ENCODE data around the gene KIAA1549.
A peak's percentile ranks its signal among the peaks of the same experiment; 100 is the strongest.
"Not testable (repeated sequence)": the region's sequence is repeated elsewhere in the genome, so short reads cannot be mapped to it uniquely, and the experiment has no call there.

Gene KIAA1549

DNA sequence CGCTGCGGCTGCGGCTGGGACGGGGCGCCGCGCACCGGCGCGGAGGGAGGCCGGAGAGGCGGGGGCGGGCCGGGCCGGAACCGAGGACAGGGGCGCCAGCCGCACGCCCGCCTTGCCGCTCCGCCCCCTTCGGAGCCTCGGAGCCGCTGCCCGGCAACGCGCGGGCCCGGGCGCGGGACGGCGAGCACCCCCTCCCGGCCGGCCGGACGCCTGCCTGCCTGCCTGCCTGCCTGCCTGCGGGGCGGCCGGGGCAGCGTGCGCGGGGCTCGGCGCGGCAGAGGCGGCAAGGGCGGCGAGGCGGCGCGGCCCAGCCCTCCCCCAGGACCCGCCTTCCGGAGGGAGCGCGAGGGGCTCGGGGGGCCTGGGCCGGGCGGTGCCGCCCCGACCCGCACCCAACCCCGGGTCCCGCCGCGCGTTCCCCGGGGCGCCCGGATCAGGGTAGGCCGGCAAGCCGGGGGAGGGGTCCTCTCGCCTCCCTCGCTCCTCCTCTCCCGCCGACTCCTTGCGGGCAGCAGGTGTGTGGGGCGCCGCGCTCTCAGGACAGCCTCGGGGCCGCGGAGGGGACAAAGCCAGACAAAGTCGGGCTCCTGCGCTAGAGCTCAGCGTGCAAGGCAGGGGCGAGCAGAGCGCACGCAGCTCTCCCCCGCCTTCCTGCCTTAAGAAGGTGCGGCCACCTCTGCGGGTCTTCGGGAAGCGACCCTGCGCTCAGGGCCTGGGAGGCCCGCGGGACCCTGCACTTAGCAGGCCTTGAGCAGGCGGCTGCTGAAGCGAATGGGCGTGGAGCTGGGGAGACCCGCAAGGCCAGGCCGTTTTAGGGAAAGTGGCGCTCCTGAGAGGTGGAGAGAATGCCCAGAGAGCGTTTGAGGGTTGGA is at the start of gene KIAA1549:
TSS of gene KIAA1549 (minus strand) at position 58 of the 872 bp plus-strand sequence. CDS start 120 bp downstream, outside the sequence.
- DNase-seq (ENCODE audit: low spot score) = no peak

DNA sequence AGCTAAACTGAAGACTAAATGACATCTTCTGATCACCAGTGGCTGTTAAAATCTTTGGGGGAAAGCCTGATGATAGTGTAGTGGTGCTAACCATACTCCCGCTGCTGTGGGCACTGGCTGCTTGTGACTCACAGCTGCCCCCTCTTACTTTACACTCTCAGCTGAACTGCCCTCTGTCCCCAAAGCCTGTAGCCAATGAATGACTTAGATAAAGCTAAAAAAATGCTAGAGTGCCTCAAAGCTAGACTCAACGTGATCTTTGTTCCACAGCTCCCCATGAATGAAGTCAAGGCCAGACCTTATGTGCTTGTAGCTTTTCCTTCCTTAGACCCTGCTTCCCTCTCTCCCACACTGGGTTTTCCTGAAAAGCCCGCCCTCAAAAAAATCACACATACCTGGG is 48.2 kb upstream of the KIAA1549 start:
- DNase-seq (ENCODE audit: low spot score) = no peak

DNA sequence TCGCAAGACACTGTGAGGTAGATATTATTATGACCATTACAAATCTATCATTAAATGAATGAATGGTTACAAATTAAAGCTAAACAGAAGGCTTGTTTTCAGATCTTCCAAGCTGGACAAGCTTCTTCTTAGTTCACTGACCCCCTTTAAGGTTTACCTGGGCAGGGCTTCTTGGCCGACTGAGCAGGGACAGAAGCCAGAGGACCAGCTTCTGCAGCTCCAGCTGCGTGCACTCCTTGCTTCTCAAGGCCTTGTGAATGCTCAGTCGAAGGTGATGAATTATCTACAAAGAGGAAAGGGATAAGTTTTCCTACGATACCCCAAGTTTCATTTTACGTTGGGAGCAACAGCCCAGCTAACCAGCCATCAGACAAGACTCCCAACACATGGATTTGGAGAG is 45.4 kb upstream of the KIAA1549 start:
- DNase-seq (ENCODE audit: low spot score) = no peak

DNA sequence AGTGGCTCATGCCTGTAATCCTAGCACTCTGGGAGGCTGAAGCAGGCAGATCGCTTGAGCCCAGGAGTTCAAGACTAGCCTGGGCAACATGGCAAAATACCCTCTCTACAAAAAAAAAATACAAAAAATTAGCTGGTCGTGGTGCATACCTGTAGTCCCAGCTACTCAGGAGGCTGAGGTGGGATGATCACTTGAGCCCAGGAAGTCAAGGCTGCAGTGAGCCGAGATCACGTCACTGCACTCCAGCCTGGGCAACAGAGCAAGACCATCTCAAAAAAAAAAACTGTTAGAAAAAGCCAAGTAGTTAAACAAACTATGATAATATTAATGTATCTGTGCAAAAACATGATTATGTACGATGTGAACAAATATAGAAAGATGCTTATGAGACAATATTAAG is 44.7 kb upstream of the KIAA1549 start:
- not testable (repeated sequence) for DNase-seq (ENCODE audit: low spot score)

DNA sequence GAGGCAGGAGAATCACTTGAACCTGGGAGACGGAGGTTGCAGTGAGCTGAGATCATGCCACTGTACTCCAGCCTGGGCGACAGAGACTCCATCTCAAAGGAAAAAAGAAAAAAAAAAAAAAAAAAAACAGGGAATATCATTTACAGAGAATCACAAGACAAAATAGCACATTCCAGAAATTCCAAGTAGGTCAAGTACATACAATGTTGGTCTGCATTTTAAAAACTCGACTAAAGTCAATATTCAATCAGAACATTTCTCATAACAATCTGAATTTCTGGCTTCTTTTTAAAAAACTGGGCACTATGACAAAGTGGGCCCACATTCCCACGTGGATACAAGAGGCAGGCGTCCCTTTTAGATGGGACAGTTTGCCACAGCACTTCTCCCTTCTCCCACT is 41.9 kb upstream of the KIAA1549 start:
- DNase-seq (ENCODE audit: low spot score) = no peak

DNA sequence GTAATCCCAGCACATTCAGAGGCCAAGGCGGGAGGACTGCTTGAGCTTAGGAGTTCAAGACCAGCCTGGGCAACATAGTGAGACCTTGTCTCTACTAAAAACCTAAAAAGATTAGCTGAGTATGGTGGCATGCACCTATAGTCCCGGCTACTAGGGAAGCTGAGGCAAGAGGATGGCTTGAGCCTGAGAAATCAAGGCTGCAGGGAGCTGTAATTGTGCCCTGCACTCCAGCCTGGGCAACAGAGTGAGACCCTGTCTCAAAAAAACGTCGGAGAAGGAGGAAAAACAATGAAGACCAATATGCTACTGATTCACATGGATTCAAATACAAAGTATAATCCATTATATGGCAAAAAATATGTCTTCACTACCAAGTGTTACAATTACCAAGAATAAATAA is 41.1 kb upstream of the KIAA1549 start:
- no peak for DNase-seq (ENCODE audit: low spot score)

DNA sequence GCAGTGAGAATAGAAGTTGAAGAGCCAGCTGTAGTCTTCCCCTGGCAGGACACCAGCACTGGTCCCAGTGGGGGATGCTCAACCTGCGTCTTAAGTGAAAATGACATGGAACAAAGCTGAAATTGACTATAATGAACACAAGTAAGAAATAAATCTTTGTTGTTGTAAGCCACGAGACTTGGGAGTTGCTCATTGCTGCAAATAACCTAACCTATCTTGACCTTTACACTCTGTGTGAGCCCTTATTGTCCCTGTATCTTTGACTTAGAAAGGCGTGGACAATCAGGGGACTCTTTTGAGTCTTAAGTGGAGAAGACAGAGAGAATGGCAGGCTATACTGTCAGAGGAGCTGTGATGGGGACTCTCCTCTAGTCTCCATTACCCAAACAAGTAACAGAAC is 37.7 kb upstream of the KIAA1549 start:
- DNase-seq (ENCODE audit: low spot score) = no peak

DNA sequence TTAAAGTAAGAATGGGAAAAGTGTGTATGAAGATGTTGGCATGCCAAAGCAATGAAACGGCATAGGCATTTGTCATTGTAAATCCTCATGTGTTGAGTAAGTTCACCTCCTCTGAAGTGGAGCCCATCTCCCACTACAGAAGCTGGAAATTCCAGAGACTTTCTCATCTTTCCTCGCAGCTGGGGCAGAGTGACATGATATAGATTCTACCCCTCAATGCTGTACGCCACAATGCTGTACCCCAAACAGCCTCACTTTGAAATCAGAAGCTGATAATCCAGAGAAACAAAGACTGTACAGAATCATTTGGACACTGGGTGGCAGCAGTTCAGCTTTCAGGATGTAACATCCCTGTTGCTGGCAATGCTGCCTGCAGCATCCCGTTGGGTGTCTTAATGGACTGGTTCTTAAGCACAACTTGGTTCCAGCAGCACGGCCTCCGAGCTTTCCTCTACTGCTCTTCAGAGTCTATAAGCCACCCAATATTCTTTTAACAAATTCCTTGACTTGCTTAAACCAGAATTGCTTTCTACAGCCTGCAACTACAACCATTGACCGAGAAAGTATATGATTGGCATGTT is 35.8 kb upstream of the KIAA1549 start:
- DNase-seq (ENCODE audit: low spot score) = peak; percentile 65

DNA sequence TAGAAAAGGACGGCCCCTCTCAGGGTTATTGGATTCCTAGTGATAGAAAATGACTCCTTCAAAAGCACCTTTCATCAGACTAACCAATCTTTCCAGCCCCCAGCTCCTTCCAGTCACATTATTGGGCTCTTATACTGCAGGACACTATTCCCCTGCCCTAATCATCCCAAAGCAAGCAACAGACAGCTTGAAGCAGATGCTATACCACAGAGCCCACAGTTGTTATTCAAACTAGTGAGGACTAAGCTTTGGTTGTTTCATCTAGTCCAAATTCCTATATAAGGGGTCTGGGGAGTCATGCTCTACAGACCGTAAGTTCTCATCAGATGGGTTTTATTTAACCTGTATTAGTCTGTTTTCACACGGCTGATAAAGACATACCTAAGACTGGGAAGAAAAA is 30.2 kb upstream of the KIAA1549 start:
- no peak for DNase-seq (ENCODE audit: low spot score)

DNA sequence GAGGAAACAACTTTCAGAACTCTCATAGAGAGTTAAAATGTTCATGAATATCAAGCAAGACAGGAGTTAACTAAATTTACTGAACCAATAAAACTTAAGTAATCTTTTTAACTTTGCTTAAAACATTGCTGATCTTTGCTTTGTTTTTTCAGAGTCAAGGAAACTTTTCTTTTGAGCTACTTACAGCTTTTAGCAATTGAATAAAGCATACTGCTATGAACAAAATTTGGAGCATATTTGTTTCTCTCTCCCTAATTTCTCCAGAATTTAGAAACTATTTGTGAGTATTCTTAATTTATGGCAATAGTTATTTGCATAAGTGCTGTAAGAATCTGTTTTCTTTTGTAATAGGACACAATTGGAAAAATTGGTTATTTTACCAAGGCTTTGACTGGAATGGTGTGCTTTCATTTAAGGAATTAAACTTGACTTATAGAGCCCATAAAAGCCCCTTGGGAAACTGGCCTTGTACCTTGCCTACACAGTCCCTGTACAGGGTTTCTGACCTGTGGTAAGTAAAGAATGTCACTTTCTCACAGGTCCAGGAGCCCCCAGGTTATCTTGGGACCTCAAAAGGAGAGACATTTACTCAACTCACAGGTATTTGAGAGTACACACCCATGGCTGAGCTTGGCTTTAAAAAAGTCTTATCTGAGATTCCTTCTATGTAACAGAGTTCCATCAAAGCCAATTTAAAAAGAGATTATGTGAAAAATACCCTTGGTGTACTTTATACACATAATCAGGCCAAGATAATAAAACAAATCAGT is 23.3 kb upstream of the KIAA1549 start:
- DNase-seq (ENCODE audit: low spot score) = no peak

DNA sequence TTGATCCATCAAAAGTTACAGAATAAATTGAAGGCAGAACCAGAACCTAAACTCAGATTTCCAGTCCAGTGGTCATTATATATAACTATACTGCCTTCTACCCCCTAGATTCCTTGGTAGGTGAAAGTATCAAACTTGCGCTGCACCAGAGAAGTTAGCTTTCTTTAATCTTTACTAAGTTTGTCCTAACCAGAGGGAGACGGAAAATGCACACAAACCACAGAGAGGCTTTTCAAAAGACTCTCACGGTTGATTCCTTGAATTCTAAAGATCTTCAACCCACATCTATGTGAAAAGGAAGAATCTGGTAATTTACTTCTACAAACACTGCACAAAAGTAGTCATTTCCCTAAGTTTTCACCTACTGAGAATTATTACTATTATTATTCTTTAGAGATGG is 18.2 kb upstream of the KIAA1549 start:
- no peak for DNase-seq (ENCODE audit: low spot score)

DNA sequence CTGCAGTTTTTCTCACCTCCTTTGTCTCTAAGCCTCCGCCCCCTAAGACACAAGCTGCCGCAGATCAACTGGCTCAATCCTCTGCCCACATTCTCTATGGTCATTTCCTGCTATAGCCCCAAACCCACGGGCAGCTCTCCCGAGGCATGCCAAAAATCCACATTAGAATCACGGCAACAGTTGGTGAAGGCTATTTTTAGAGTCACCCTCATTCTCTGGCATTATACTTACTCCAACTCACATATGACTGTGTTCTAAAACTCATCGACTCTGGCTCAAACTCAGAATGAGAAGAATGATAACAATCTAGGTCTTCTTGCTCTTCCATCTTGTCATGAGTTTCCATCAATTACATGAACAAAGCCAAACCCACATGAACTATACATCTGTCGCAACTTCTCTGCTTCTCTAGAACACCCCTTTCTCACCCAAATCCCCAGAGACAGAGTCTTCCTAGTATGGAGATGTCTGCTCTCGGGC is 10.9 kb upstream of the KIAA1549 start:
- DNase-seq (ENCODE audit: low spot score) = no peak

DNA sequence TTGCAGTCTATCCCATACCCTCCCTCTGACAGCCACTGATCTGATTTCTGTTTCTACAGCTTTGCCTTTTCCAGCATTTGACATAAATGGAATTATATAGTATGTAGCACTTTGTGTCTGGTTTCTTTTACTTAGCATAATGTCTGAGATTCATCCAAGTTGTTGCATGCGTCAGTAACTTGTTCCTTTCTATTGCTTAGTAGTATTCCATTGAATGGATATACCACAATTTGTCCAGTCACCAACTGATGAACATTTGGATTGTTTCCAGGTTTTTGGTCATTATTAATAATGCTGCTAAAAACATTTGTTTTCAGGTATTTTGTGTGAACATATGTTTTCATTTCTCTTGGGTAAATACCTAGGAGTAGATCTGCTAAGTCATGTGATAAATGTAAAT is 6.5 kb upstream of the KIAA1549 start:
- DNase-seq (ENCODE audit: low spot score) = no peak

DNA sequence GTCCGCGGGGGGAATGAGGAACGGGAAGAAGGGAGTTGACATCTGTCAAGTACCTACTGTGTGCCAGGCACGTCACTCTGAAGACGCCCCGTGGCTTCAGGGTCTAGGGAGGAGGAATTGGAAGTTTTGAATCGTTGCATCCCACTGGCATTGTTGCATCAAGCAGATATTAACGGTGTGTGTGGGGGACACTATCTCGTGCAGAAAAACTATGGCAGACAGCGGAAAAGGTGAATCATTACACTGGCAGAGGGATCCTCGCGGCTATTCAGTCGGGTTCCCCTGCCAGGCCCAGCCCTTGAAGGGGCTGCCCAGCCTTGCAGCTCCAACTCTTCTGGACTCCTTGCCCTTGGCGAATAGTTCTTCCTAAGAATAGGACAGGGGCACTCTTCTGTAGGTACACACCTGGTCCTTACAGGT is 1.0 kb upstream of the KIAA1549 start:
- DNase-seq (ENCODE audit: low spot score) = no peak

DNA sequence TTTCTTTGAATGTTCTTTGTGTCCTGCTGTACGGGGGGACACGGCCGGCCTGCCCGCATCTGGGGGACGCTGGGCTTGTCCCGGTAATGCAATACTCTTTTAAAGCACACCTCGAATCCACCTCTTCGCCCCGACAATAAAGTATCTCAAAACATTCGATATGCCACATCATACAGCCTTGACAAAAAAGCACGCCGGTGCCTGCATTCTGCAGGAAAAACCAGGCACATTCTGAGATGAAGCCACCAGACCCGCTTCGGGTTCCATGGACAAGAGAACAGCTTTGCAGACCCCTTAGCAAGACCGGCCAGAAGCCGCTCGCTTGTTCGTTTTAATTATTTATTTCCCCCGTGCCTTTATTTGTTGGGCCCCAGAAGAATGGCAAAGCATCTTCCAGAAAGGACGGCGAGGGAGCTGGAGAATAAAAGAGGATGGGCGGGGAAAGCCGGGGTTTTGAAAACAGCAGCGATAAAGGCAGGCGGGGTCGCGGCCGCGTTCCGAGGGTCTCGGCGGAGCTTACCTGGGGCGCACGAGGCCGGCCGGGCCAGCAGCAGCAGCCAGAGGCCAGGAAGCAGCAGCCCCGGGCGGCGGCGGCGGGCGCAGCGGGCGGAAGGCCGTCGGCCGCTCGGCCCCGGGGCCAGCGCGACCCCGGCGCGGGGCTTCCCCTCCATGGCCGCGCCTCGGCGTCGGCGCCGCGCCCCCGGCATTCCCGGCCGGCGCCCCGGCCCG is 462 bp downstream of the KIAA1549 start:
- no peak for DNase-seq (ENCODE audit: low spot score)

DNA sequence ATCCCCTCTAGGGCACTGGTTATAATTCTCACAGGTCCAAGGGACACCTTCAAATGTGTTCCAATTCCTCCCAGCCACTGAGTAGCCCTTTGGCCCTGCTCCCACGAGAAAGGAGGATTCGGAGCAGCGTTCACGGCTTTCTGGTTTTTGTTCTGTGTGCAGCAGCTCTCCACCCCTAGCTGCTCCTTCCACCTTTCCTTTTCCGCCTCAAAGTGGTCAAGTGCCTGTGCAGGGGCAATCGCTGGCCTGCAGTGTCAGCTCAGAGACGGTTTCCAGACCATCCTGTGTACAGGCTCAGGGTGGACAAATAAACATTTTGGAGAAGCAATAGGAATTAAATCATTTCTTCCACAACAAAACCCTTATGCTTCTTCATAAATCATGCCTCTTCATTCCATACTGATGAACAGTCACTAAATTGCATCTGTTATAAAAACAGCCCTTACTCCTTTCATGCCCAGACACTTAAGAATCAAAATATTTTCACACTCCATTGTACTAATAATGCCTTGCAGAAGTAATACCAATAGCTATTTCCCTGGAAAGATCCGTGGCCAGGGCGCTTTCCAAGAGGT is 1.1 kb downstream of the KIAA1549 start:
- no peak for DNase-seq (ENCODE audit: low spot score)

DNA sequence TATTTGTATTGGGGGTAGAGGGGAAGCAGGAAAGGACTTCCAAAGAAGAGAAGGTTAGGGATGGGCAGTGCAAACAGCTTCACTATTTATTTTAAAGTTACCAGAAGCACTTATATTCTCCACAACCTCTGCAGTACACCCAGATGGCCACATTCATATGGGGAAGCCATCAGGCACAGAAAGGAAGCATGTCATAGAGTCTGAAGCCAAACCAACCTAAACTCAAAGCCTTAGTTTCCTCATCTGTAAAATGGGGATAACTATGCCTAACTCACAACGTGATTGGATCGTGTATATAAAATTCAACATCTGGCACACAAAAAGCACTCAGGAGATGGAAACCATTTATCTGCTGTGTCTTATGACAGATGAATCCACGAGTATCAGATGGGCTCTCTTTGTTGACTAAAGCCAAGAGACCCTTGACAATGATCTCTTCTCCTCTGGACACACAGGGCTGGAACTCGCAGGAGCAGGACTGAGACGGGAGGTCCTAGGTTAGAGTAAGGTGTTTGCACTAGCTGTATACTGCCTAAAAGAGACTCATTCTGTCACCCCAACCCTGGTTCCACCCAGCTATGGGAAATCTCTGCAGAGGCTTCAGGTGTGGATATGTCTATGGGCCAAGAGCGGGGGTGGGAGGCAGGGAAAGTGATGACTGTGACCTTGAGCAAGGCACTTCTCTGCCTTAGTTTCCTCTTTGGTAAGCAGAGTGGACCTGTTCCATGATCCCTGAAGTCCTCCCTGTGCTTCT is 1.8 kb downstream of the KIAA1549 start:
- DNase-seq (ENCODE audit: low spot score) = no peak

DNA sequence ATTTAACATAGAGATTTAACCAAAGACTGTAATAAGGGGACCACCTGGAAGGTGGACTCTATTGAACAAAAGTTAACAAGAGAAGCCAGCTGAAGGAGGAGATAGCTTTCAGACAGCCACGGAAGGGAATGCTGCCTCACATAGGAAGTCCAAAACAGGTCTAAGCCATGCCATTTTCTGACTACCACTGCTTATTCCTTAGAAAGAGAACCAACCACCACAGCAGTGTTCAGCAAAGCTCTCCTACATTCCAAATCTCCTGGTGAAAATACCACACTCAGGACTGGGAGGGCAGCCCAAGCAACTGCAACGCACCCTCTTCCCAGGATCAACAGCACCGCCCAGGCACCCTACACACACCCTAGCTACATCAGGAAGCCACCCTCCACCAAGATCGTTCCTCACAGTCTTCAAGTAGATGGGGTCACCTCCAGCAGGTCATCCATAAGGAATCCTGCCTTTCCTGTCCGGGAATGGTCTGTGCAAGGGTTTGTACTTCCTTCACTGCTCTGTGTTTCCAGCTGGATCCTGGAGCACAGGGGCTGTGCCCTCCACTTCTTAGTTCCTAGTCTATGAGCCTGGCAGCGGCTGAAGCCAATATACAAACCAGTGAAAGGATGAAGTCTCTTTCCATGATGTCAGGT is 2.5 kb downstream of the KIAA1549 start:
- DNase-seq (ENCODE audit: low spot score) = no peak

DNA sequence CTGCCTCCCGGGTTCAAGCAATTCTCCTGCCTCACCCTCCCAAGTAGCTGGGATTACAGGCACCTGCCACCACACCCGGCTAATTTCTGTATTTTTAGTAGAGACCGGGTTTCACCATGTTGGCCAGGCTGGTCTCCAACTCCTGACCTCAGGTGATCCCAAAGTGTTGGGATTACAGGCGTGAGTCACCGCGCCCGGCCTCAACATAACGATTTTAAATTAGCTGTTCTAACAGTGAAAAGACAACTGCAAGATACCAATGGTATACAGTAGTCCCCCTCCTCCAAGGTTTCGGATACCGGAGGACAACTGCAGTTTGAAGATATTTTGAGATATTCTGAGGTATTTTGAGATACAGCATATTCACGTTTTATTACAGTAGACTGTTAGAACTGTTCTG is 5.0 kb downstream of the KIAA1549 start:
- not testable (repeated sequence) for DNase-seq (ENCODE audit: low spot score)

DNA sequence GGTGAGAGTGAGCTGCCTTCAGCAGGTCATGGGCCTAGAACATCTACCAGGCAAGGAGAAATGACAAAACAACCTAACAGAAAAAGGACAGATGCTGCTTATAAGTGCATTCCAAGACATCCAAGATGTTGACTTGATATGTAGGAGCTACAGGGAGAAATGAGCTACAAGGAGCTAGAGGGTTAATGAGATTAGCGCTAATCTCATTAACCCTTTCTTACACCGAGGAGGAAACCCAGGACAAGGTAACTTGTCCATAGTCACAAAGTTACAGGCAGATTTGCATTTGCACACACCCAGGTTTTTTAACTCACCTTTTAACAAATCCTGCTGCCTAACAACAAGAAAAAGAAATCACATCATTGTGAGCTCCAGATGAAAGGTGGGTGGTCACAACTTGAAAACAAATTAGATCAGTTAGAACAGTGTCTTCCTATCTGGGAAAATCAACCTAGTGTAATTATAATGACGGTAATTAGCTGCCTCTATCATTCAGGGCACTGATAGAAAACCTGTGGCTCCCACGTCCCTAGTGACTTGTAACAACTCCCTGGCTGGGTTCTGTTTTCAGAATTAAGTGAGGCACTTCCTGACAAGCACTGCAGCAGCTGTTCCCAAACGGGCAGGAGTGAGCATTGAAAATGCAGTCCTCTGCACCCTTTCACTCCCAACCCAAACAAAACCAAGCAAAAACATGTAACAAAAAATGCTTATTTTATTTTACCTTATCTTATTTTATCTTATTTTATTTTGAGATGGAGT is 5.7 kb downstream of the KIAA1549 start:
- no peak for DNase-seq (ENCODE audit: low spot score)
